Stimulated activated CD4-positive, alpha-beta T cell treated with anti-CD3 and anti-CD28 coated beads, Interleukin-15, amount 100 ng/mL, for 48 hours (primary cell): ENCODE results near the gene DYNLT5.
"Not testable (repeated sequence)": the region's sequence is repeated elsewhere in the genome, so short reads cannot be mapped to it uniquely, and the experiment has no call there.

Experiments used
- DNase-seq, 2 donors: peaks; one replicate each; pipeline ENCODE4 v3.0.0-alpha.2; 2020; ENCODE audit warnings: low read depth in 2 of 2

Gene DYNLT5

GRCh38 chr1:66750577-66750976, 1.7 kb upstream of the DYNLT5 start:
- no peak for DNase-seq

GRCh38 chr1:66751160-66751559, 1.1 kb upstream of the DYNLT5 start:
- DNase-seq, result no peak

- DNase-seq, result no peak
Observed at GRCh38 chr1:66752671-66753371, 562 bp downstream of the DYNLT5 start.

GRCh38 chr1:66757722-66758240, 5.5 kb downstream of the DYNLT5 start:
- DNase-seq, result no peak

GRCh38 chr1:66758241-66758755, 6.0 kb downstream of the DYNLT5 start:
- no peak for DNase-seq

- no peak for DNase-seq
Observed at GRCh38 chr1:66760506-66760905, 8.2 kb downstream of the DYNLT5 start.

- DNase-seq, result no peak
Observed at GRCh38 chr1:66761221-66761620, 9.0 kb downstream of the DYNLT5 start.

GRCh38 chr1:66764994-66765578, 12.8 kb downstream of the DYNLT5 start:
- peak in 1 of 2 donors; percentile 45 for DNase-seq

GRCh38 chr1:66767626-66768025, 15.4 kb downstream of the DYNLT5 start:
- DNase-seq, result no peak

- DNase-seq, result no peak
Observed at GRCh38 chr1:66768965-66769364, 16.7 kb downstream of the DYNLT5 start.

- no peak for DNase-seq
Observed at GRCh38 chr1:66769512-66770229, 17.4 kb downstream of the DYNLT5 start.

GRCh38 chr1:66770240-66770639, 18.0 kb downstream of the DYNLT5 start:
- no peak for DNase-seq

GRCh38 chr1:66770694-66771093, 18.4 kb downstream of the DYNLT5 start:
- no peak for DNase-seq

- no peak for DNase-seq
Observed at GRCh38 chr1:66773227-66773626, 21.0 kb downstream of the DYNLT5 start.

- no peak for DNase-seq
Observed at GRCh38 chr1:66774438-66774837, 22.2 kb downstream of the DYNLT5 start.

- DNase-seq, result no peak
Observed at GRCh38 chr1:66775646-66776045, 23.4 kb downstream of the DYNLT5 start.

GRCh38 chr1:66777831-66778230, 25.6 kb downstream of the DYNLT5 start:
- no peak for DNase-seq

GRCh38 chr1:66778266-66778665, 26.0 kb downstream of the DYNLT5 start:
- DNase-seq, result no peak

GRCh38 chr1:66778969-66779368, 26.7 kb downstream of the DYNLT5 start:
- DNase-seq, result no peak

- DNase-seq, result no peak
Observed at GRCh38 chr1:66779475-66780078, 27.3 kb downstream of the DYNLT5 start.

- DNase-seq, result not testable (repeated sequence)
Observed at GRCh38 chr1:66785800-66786199, 33.5 kb downstream of the DYNLT5 start.

GRCh38 chr1:66787641-66788040, 35.4 kb downstream of the DYNLT5 start:
- no peak for DNase-seq
